Measurements from ENCODE around the gene BCAP31. TPM values are rescaled to one million over a fixed set of nuclear protein-coding genes. Genes with fewer than 3 reads are reported as not detected.

BCAP31 gene
- total RNA-seq, 1 donor from 2014 or later, result 219 TPM

GRCh38 chrX:153738056-153738605, 13.9 kb upstream of the BCAP31 start:
- H3K9me3 ChIP-seq, result no peaks in the 10 kb centered on the region
- TF ChIP-seq, protein P1, sequence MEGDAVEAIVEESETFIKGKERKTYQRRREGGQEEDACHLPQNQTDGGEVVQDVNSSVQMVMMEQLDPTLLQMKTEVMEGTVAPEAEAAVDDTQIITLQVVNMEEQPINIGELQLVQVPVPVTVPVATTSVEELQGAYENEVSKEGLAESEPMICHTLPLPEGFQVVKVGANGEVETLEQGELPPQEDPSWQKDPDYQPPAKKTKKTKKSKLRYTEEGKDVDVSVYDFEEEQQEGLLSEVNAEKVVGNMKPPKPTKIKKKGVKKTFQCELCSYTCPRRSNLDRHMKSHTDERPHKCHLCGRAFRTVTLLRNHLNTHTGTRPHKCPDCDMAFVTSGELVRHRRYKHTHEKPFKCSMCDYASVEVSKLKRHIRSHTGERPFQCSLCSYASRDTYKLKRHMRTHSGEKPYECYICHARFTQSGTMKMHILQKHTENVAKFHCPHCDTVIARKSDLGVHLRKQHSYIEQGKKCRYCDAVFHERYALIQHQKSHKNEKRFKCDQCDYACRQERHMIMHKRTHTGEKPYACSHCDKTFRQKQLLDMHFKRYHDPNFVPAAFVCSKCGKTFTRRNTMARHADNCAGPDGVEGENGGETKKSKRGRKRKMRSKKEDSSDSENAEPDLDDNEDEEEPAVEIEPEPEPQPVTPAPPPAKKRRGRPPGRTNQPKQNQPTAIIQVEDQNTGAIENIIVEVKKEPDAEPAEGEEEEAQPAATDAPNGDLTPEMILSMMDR (IDR thresholded peaks at IDR 0.05), result no peak
- peaks cover 7% of the 10 kb centered on the region for H3K36me3 ChIP-seq
- H3K27ac ChIP-seq, result no peak overlapping the region
- DNase-seq (no peak), ATAC-seq (no peak)
- intact Hi-C loops (cut with DNase I), result no loop called here
- no peak overlapping the region for H3K4me3 ChIP-seq
- no peaks in the 10 kb centered on the region for H3K4me1 ChIP-seq
- H3K27me3 ChIP-seq (ENCODE audit: low read depth), result no peaks in the 10 kb centered on the region

GRCh38 chrX:153736871-153737441, 12.8 kb upstream of the BCAP31 start:
- Histone ChIP-seq H3K27me3 (ENCODE audit: low read depth) (no peaks in the 10 kb centered on the region), H3K36me3 (peaks cover 7% of the 10 kb centered on the region), H3K4me3 (no peak overlapping the region), H3K9me3 (no peaks in the 10 kb centered on the region), H3K27ac (no peak overlapping the region), H3K4me1 (no peaks in the 10 kb centered on the region)
- intact Hi-C loops (cut with DNase I), result no loop called here
- TF ChIP-seq, protein P1 (IDR thresholded peaks at IDR 0.05), result no peak
- DNase-seq, result no peak
- no peak for ATAC-seq

DNA sequence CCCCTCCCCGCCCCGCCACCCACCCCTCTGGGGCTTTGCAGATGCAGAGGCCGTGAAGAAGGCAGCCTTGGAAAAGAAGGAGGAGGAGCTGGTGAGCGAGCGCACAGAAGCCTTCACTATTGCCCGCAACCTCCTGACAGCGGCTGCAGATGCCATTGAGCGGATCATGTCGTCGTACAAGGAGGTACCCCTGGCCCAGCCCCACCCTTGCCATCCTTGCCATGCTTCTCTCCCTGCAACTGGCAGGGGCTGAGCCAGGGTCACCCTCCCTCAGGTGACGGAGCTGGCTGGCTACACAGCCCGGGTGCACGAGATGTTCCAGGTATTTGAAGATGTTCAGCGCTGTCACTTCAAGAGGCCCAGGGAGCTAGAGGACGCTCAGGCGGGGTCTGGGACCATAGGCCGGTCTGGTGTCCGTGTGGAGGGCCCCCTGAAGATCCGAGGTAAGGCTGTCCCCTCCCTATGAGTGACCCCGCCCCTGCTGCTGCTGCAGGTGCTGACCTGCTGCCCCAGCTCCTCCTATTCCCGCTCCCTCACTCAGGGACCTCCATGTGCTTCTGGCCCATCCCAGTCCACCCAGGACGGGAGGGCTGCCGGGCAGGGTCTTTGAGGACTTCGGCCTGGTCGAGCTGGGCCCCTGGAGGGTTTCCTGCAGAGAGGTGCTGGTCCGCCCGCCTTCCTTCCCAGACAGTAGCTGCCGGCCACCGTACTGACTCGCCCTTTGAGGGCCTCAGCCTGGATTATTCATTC, 12.1 kb upstream of the BCAP31 start:
- no peaks in the 10 kb centered on the region for H3K9me3 ChIP-seq
- TF ChIP-seq, protein P1 (IDR thresholded peaks at IDR 0.05), result no peak
- H3K4me1 ChIP-seq, result no peaks in the 10 kb centered on the region
- intact Hi-C loops (cut with DNase I), result no loop called here
- no peaks in the 10 kb centered on the region for H3K27me3 ChIP-seq (ENCODE audit: low read depth)
- ATAC-seq (no peak), DNase-seq (no peak)
- H3K36me3 ChIP-seq, result peaks cover 7% of the 10 kb centered on the region
- H3K27ac ChIP-seq, result no peak overlapping the region
- H3K4me3 ChIP-seq, result no peak overlapping the region

GRCh38 chrX:153735274-153735673, 11.1 kb upstream of the BCAP31 start:
- TF ChIP-seq, protein P1 (IDR thresholded peaks at IDR 0.05), result no peak
- H3K4me3 ChIP-seq, result no peak overlapping the region
- H3K4me1 ChIP-seq, result no peaks in the 10 kb centered on the region
- no peak overlapping the region for H3K27ac ChIP-seq
- no peaks in the 10 kb centered on the region for H3K27me3 ChIP-seq (ENCODE audit: low read depth)
- intact Hi-C loops (cut with DNase I), result no loop called here
- H3K9me3 ChIP-seq, result no peaks in the 10 kb centered on the region
- no peak for DNase-seq
- H3K36me3 ChIP-seq, result peaks cover 7% of the 10 kb centered on the region
- no peak for ATAC-seq

DNA sequence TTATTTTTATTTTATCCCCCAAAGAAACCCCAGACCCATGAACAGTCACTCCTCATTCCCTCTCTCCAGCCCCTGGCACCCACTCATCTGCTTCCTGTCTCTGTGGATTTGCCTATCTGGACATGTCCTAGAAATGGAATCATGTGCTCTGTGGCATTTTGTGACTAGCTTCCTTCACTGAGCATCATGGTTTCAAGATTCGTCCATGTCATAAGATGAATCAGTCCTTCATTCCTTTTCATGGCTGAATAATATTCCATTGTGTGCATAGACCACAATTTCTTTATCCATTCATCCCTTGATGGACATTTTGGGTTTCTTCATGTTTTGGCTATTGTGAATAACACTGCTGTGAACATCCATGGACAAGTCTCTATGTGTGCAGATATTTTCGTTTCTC, 10.7 kb upstream of the BCAP31 start:
- ATAC-seq (no peak), DNase-seq (no peak)
- TF ChIP-seq, protein P1 (IDR thresholded peaks at IDR 0.05), result no peak

More for the DNA sequence above, 10.7 kb upstream of the BCAP31 start:
- no peaks in the 10 kb centered on the region for H3K9me3 ChIP-seq
- no peak overlapping the region for H3K27ac ChIP-seq
- no peak overlapping the region for H3K4me3 ChIP-seq
- no peaks in the 10 kb centered on the region for H3K27me3 ChIP-seq (ENCODE audit: low read depth)
- H3K4me1 ChIP-seq, result no peaks in the 10 kb centered on the region
- intact Hi-C loops (cut with DNase I), result no loop called here
- H3K36me3 ChIP-seq, result peaks cover 7% of the 10 kb centered on the region
